HG02642 (cell line): ENCODE results near the gene DGKA.

Experiments
- ATAC-seq: cut with Tn5 transposase; IDR thresholded peaks from one replicate; pipeline ENCODE4 v1.9.1; 2021; ENCODE audit warnings: mild to moderate bottlenecking; ENCODE audit not compliant: unreplicated experiment, poor library complexity

The DGKA gene

DNA sequence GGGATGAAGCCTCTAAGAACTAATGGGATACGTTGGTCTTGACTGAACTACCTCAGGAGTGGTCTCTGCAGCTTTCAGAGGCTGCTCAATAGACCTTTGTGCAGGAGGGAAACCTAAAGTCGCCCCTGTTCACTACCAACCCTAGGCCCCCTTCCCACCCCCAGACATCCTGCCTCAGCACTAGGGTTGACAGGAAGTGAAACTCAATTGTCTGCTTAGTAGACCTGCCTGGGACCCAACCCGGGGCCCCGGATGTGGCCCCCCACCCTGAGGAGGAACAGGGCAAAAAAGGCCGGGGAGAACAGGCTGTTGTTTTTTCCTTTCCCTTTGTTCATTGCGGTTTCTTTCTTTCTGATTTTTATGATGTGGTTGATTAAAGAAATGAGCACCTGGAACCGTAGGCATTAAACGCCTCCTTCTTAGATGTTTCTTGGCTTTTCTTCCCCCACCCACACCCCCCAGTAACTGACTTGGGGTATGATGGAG lies 1.6 kb upstream of the DGKA start:
- peak; percentile 32 for ATAC-seq

DNA sequence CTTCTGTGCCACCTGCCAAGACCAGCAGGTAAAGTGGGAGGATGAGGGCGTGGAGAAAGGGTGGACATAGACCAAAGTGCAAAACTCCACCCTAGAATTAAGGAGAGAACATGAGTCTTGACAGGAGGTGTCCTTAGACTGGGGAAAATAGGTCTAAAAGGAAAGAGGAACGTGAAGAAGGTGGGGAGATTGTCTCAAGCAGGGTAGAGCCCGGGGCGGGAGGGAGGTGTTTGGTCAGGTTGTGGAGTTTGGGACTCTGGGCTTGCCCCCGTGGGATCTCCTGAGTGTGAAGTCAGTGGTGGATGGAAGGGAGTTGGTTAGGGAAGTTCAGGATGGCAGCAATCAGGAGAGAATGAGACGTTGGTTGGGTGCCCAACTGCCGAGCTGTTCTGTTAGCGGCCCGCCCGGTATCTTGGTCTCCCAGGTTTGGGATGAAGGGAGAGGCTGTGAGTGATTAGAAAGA lies 386 bp downstream of the DGKA start:
- no peak for ATAC-seq

DNA sequence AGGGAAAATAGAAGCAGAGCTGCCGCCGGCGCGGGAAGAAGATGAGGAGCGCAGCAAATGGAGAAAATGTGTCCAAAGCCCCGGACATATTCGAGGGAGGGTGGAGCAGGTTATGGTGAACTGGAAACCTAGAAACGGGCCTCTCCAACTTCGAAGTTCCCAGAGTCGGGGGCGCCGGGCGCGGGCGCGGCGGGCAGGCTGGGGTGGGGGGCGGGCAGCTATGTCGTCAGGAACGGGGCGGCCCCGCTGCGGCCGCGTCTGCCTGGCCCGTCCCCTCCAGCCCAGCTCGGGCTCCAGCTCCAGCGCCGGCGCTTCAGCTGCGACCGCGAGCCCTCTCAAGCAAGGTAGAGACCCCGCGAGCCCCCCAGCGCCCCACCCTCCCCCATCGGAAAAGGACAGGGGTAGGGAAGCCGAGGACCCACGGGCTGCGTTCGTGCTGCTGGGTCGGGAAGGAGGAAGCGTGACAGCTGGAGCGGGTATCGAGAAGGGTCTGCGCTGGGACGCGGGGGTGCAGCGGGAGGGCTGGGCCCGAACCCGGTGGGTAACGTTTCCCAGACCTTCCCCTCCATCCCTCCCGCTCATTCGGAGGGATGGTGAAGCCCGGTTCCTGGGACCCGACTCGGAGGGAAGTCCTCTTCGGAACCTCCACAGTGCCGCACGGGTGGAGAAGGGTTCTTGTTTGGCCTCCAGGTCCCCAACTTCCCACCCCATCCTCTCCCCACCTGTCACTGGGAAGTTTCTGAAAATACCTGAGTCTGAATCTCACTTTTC lies 1.0 kb downstream of the DGKA start:
- no peak for ATAC-seq

DNA sequence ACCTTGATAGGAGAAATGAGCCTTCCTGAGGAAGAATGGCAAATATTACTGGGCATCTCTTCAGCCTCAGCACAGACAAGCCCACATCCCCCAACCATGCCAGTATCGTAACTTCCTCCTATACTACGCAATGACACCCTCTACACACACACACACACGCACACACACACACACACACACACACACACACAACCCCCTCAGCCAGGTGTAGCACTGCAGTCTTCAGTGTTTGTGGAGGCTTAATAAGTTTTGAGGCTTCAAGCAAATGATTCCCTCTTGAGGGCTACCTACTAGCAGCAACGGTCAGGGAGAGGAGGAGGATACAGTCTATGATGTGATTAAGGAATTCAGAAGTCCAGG lies 1.6 kb downstream of the DGKA start:
- ATAC-seq: no peak

DNA sequence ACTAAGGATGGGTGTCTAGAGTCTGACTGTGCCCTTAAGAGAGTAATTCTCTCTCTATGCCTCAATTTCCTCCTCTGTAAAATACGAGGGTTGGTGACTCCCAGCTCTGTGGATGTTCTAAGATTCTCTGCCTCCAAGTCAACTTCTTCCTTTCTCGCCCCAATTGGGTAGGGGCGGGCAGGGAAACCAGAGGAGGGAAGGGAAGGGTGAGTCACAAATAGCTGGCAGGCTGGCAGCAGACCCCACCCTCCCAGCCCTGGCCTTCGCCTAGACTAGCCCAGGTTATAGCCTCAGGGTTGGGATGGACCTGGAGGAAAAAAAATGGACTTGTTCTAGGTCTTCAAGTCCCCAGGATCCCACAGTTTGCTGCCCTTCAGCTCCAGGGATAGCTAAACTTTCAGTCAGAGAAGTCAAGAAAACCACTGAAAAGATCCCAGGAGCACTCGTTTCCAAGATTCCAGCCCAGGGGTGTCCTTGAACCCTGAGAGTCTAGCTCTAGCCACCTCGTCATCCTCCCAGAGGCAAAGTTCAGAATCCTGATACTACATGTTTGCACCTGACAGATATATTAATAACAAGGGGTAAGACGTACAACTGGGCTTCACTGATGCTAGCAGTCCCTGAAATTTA lies 2.3 kb downstream of the DGKA start:
- ATAC-seq: no peak

DNA sequence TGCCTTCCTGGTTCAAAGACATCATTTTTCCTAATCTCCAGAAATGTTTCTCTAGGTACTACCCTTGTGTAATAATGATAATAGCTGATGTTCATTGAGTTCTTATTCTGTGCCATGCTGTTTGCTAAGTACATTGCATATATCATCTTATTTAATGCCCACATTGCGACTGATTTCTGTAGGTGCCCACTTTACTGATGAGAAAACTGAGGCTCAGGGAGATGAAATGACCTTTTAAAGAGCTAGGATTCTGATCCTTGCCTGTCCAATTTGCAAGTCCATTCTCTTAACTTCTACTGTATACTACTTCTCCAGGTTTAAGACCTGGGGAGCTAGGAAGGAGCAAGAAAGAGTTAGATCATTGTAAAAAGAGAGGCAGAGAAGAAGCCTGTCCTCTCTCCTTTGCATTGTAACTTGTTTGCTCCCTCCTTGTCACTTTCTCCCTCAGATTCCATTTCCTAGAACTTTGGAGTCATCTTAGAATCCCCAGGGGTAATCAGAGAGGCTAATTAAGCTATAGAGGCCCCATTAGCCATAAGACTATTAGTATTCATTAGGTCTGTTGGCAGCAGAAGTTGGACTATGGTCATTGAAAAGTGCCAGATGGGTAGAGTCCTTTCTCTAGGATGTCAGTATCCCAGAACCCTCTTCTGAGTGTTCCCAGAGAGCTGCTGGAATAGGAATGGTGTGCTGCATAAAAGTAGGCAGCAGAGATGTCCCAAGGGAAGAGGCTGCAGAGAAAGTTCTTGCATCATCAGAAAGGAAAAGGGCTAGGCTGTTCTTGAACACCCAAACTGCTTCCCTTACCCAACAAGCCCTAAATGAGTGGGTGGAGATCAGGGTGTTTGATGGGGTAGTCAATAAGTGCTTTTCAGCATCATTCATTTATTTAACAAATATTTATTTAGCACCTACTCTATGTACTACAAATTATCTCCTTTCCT lies 3.1 kb downstream of the DGKA start:
- ATAC-seq: no peak

DNA sequence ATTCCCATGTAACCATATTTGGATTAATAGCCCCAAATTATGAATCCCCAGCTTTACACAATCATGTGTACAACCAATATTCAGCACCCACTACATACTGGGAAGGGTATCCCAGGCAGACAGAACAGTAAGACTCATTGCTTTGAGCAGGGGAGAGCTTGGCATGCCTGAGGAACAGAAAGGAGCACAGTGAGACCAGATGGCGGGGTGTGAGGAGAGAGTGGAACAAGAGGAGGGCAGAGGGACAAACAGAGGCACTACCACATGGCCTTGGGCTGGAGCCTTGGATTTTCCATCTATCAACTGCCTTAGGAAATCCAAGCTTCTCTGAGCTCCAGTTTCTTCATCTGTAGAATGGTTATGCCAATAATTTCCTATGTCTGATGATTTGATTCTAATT lies 3.8 kb downstream of the DGKA start:
- no peak for ATAC-seq

DNA sequence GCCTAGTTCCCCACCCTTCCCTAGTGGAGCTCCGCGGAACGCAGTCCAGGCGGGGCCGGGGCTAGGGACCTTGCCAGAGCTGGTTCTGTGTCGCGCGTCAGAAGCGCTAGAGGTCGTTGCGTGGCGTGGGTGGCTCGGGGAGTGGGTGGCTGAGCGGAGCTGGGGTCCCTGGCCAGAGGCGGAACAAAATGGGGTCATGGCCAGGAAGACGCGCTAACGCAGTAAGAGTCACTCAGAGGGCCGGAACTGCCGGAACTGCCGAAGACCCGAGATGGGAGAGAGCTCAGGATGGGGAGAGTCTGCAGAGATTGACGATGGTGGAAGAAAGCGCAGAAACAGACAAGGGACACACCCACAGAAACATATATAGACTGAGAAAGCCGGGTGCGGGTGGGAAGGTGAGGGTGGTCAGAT lies 4.8 kb downstream of the DGKA start:
- no peak for ATAC-seq

DNA sequence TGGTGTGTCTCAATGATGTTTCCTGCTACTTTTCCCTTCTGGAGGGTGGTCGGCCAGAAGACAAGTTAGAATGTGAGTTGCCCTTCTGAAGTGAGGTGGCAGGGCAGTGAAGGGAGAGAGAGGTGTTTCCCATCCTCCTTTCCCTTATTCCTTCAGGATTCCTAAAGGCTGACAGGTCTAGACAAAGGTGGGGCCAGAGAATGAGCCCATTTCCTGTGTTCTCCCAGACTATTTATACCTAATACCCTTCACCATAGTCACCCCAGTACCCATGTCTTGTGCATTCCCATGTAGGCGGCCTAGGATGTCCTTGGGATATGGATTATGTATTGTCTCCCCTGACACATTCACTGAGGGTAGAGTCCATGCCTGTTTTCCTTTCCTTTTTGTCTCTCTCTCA lies 7.0 kb downstream of the DGKA start:
- ATAC-seq: no peak

DNA sequence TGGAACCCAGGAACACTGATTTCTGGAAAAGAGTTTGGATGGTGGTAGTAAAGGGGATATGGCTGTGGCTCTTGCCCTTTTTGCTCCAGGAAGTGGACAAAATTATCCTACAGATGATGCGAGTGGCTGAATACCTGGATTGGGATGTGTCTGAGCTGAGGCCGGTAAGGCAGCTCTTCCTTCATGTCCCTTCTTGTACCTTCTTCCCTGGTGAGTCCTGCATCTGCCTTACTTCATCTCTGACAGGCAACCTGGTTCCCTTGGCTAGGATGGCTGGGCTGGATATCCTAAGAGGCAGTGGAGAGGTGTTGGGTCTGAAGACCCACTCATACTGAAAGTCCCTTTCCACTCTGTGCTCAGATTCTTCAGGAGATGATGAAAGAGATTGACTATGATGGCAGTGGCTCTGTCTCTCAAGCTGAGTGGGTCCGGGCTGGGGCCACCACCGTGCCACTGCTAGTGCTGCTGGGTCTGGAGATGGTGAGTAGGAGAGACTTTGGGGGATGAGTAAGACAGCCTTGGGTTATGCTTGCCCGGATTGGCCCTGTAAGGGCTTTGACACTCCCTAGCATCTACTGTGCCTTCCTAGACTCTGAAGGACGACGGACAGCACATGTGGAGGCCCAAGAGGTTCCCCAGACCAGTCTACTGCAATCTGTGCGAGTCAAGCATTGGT lies 8.0 kb downstream of the DGKA start:
- no peak for ATAC-seq

DNA sequence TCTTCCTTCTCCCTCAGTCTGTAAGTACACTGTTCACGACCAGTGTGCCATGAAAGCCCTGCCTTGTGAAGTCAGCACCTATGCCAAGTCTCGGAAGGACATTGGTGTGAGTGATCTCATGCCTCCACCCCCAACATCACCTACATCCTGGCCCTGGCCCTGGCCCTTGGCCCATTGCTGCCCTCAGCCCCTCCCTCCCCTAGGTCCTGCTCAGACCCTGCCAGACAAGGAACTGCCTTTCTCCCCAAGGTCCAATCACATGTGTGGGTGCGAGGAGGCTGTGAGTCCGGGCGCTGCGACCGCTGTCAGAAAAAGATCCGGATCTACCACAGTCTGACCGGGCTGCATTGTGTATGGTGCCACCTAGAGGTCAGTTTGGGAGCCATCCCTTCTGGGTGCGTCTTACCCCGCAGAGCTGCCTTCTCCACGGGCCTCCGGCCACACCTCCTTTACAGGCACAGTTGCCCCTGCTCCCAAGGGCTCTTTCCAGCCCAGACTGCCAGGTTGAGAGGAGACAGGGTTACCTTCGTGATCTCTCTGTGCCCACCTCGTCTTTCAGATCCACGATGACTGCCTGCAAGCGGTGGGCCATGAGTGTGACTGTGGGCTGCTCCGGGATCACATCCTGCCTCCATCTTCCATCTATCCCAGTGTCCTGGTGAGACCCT lies 9.2 kb downstream of the DGKA start:
- peak; percentile 97 for ATAC-seq

DNA sequence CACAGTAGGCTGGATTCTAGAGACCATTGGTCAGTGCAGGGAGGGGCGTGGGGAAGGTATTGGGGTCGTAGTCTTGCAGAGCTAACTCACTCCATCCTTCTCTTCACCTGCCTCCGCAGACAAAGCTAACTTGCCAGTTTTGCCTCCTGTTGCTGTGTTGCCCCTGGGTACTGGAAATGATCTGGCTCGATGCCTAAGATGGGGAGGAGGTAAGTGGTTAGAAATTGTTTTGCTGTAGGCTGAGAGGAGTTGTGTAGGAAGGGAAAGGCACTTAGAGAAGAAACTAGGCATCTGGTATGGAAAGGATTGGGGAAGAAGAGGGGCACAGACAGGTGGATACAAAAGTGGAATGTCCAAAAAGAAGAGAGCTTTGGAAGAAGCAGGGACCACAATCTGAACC lies 11.1 kb downstream of the DGKA start:
- ATAC-seq: no peak

DNA sequence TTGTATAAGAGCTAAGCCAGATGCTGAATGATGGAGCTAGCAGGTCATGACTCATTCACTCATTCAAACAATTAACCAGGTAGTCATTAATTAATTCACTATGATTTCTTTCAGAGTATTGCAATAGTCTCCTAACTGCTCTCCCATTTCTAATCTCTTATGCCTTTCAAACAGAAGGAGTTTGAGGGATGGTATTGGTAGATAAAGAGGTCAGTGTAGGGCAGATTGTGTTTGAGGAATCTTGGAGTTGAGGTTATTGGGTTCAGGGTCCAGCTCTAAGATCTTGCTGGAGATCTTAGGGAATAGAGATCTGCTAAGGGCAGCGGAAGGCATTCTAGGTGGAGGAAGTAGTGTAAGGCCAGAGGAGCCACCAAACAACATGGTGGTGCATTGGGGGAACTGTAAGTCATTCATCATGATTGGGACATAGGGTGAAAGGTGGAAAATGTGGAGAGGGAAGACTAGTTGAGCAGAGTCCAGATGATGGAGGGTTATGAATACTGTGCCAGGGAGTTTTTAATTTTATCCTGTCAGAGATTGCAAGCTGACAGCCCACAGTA lies 11.7 kb downstream of the DGKA start:
- ATAC-seq: no peak

DNA sequence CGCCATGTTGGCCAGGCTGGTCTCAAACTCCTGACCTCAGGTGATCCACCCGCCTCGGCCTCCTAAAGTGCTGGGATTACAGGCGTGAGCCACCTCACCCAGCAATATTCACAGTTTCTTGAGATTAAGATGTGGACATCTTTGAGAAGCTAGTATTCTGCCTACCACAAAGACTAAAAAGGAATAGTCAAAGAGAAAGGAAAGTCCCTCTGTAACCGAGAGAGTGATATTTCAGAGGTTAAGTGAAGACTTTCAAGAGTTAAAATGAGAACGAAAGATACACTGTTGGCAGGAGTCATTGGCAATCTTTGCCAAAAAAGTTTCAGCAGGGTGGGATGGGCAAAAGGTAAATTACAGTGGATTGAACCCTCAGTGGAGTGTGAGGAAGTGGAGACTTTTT lies 15.6 kb downstream of the DGKA start:
- ATAC-seq: no peak

DNA sequence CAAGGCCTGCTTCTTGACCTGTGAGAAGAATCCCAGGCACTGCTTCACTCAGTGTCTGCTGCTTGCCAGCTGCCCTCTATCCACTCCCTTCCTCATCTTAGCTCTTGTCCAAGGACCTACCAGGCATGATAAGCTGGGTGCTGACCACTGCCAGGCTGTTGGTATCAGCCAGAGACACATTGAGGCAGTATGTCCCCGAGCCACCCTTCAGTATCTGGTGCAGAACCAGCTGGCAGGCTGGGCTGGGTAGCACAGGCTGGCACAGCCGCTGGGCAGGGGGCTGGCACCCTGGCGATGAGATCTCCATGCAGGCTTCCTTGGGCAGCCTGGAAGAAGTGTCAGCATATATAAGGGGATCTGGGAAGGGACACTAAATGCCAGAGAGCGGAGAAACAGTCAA lies 24.4 kb downstream of the DGKA start:
- no peak for ATAC-seq

DNA sequence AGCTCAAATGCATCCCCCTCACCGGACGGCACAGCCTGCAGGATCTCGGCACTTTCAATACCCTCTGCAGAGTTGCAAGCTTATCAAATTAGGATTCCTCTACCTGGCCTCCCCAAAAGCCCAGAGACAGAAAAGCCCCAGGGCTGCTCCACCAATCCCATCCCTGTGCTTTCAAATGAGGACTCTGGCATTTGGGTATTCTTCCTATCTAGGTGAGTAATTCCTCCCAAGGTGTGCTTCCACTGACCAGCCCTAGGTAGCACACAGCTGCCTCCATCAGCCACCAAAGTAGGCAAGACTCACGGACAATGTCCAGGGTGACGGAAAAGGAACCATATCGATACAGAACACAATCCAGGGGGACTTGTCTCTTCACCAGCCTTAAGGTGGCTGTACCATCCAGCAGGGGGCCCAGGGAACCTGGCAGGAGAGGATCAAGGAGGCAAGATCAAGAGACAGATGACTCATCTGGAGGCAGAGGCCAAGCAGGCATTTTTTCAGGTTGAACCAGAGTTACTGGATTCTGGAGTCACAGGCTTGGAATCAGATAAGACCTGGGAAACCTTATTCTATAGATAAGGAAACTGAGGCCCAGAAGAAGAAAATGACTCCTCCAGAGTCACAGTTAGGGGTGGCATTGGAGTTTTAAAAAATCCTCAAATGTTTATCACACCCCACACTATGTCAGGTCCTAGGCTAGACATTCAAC lies 25.0 kb downstream of the DGKA start:
- ATAC-seq: no peak

DNA sequence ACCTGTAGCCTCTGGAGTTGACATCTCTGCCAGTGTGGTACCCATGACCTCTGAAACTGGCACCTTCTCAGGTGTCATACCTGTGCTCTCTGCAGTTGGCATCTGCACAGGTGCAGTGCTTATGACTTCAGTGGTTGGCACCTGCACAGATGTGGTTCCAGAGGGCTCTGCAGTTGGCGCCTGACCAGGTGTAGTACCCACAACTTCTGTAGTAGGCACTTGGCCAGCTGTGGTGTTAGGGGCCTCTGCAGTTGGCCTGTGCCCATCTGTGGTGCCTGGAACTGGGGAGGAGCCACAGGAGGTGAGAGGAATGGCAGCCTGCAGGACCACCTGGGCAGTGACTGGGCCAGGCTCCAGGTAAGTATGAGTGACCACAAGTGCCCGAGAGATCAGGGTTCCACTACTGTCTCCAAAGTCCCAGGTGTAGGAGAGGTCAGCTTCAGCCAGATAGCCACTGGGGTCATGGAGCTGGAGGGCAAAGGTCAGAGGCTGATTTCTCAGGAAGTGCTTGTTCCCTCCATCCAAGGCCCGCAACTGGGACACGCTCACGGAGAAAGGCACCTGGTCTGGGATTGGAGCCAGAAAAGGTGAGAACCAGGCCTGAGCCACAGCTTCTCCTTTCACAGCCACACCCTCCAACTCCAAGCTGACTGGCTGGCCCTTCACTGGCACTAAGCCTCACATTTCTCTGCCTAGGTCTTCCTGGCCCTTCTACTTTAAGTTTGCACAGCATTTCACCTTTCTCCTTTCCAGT lies 26.3 kb downstream of the DGKA start:
- ATAC-seq: no peak

DNA sequence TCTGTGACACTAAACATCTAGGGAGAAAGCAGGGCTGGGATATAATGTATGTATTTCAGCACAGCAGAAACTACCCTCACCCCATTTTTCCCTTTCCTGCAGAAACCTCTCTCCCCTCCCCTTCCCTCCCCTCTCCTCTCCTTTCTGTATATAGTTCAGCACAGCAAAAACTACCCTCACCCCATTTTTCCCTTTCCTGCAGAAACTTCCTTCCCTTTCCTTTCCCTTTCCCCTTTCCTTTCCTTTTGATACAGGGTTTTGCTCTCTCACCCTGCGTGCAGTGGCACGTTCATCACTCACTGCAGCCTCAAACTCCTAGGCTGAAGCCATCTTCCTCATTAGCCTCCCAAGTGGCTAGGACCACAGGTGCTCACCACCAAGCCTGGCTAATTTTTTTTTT lies 32.8 kb downstream of the DGKA start:
- ATAC-seq: no peak
